GM19397 (cell line): ENCODE measurements around the gene TEKT5.

ENCODE experiments used
- ATAC-seq: cut with Tn5 transposase; IDR thresholded peaks from one replicate; pipeline ENCODE4 v1.9.1; 2021; ENCODE audit warnings: mild to moderate bottlenecking, moderate library complexity; ENCODE audit not compliant: unreplicated experiment

The TEKT5 gene

DNA sequence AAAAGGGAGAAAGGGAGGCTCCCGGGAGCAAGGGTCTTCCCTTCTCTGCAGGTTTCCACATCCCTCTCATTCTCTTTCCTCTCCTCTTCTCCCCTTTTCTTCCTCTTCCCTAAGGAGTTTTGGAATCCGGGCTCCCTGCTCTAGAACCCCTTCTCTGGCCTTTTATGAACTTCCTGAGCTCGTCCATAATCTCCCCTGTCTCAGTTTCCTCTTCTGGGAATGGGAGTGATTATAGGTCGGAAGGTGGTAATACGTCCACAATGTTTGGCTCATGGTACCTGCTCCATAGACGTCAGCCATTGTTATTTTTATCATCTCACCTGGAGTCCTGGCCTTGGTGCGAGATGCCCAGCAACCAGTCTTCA, 113.9 kb downstream of the TEKT5 start:
- no peak for ATAC-seq

DNA sequence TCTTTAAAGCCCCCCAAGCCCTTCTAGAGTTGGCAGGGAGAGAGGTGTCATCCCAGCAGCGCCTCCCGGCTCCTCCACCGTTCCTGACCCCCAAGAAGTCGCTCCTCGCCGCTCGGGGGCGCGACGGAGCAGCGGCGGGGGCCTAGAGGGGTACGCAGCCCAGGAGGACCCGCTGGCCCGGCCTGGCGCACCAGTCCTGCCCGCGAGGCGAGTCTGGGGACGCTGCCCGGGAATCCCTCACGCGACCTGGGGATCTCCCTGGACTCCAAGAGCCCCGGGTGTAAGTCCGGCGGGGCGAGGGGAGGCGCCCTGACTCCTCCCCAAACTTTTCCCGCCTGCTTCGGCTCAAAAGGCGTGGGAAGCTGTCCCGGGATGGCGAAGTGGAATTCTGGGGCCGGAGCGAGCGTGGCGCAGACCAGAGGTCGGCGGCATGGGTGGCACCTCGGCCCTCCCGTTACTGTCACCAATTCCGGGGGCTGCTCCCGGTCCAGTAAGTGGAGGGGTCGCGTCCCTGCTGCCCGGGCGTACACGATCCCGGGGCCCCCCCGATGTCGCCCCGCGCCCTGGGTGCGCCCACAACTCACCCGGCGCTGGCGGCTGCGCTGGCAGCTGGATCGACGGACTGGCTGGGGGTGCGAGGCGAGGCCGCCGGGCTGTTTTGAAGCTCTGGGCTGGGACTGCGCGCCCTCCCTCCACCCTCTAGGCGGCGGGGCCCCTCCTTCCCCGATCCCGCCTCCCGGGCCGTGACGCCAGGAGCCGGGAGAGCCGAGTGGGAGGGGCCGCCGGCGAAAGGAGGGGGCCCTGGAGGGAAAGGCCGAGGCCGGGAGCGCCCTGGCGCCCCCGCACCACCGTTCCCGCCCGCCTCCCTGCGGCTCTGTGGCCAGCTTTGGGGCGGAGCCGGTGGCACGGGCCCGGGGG, 114.5 kb downstream of the TEKT5 start, which contains the start of gene EMP2:
TSS of gene EMP2 (minus strand) at position 634 of the 918 bp plus-strand sequence. CDS start 32,981 bp downstream, outside the sequence.
- no peak for ATAC-seq

DNA sequence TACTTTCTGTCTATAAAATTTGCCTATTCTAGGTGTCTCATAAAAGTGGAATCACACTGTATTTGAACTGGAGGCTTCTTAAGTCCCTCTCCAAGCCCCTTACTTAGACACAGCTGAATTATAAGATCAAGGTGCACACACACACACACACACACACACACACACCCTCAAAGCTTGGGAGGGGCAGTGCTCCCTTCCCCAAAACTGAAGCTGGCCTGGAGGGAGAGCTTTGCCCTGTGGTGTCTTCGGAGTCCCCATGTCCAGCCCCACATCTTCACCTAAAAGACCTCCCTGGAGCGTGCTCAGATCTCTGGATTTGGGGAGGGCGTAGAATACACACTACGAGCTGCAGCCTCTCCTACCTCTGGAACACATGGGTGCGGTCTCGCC, 115.2 kb downstream of the TEKT5 start:
- no peak for ATAC-seq

DNA sequence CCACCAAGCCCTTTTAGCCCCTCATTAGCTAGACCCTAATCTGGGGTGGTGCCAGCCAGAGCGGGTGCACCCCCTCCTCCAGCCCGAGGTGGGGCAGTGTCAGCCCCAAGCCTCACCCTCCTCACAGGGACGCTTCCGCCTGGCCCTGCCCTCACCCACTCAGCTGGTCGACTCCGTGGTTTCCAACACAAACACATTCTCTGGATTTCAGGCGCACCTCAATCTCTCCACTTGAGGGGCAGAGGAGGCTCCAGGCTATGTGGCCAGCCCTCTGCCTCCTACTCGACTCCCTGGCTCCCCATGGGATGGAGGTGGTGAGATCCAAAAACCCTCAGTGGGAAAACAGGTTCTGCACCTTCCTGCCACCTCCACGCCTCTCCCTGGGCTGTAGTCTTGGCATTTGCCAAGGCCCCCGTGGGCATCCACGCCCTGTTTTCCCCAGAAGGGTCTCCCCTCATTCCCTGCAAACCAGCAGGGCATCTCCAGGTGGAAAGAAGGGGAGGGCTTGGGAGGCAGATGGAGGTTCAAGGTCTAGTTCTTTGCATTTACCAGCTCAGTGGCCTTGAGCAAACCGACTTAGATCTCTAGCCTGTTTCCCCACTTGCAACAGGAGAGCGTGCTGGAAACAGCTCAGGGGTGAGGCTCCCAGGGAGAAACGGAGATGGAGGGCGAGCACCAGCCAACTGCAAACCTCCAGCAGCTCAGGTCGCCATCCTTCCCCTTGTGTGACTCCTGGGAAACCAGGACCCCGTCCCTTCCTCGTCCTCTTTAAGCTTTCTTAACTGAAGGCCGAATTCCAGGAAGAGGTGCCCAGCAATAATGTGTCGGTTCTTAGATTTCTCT, 116.0 kb downstream of the TEKT5 start:
- ATAC-seq: no peak
